K562 (cell line): Measurements from ENCODE around the gene ANXA3. TPM values are rescaled to one million over a fixed set of nuclear protein-coding genes. Genes with fewer than 3 reads are reported as not detected.
A peak's percentile ranks its signal among the peaks of the same experiment; 100 is the strongest.

Source experiments
- CAMTA2 ChIP-seq: fragments of 250-450 bp; sonication (Bioruptor Pico); conservative IDR thresholded peaks from 2 replicates; pipeline ENCODE4 v1.5.1; 2022
- DNMT1 ChIP-seq: fragments of 450-650 bp; IDR thresholded peaks from 2 replicates; pipeline ENCODE4 v1.6.1; 2016; ENCODE audit warnings: antibody characterized with exemption, mild to moderate bottlenecking
- HDAC1 ChIP-seq, 2 experiments: fragments of 450-650 bp; IDR thresholded peaks; 2 replicates each; pipeline ENCODE4 v1.6.1; 2016 to 2017; ENCODE audit warnings: inconsistent platforms in 1 of 2, mild to moderate bottlenecking in 1 of 2, moderate library complexity in 1 of 2
- HDAC8 ChIP-seq: fragments of 450-650 bp; IDR thresholded peaks from 2 replicates; pipeline ENCODE4 v1.6.1; 2016; ENCODE audit warnings: mild to moderate bottlenecking, missing genetic modification characterization, moderate library complexity, missing compliant biosample characterization
- PHB ChIP-seq: fragments of 250-450 bp; sonication (Bioruptor Pico); IDR thresholded peaks from 2 replicates; pipeline ENCODE4 v1.5.0; 2021
- polyA plus RNA-seq, 8 experiments: library from polyadenylated mRNA; depleted of rRNA in 4 of 8; stranded (reverse) in 5 of 8; unstranded in 3 of 8; fragments of >200 nt; fragmentation: Nextera tagmentation in 2 of 8; fragmentation: Illumina TruSeq in 1 of 8; extraction: Ambion mirVana in 2 of 8; extraction: Trizol in 1 of 8; gene quantifications; 2 replicates each; pipeline versions ENCODE4 v1.2.1 to v1.2.3, GENCODE V29; 2011 to 2014; ENCODE audit warnings: inconsistent platforms in 1 of 8, missing spikeins in 1 of 8
- total RNA-seq, 7 experiments: library from RNA; depleted of rRNA in 6 of 7; stranded (reverse); fragments of >200 nt in 6 of 7; fragmentation: Illumina TruSeq in 2 of 7; extraction: Trizol in 2 of 7; gene quantifications; 2 replicates each; pipeline versions ENCODE4 v1.2.1 to v1.2.3, GENCODE V29; 2011 to 2021; ENCODE audit warnings: low replicate concordance in 1 of 7
- TF ChIP-seq, protein P1 (sequence below): fragments of 200-600 bp; sonication (generic); IDR thresholded peaks from one replicate; pipeline ENCODE4 v1.6.1; 2012; ENCODE audit warnings: mild to moderate bottlenecking, low read depth, low read length, inconsistent platforms
- TF ChIP-seq, protein P2 (sequence below), 2 experiments: fragments of 200-800 bp in 1 of 2; sonication (Bioruptor generic) in 1 of 2; sonication (generic) in 1 of 2; formaldehyde crosslinking in 1 of 2; IDR thresholded peaks in 1 of 2; conservative IDR thresholded peaks in 1 of 2; 2 replicates each; pipeline versions ENCODE4 v1.5.0 to v1.6.1; 2016 to 2020; ENCODE audit warnings: missing compliant biosample characterization in 1 of 2, missing genetic modification characterization in 1 of 2, missing genetic modification reagents in 1 of 2
- TF ChIP-seq, protein P3 (sequence below): sonication (generic); formaldehyde crosslinking; IDR thresholded peaks from 2 replicates; pipeline ENCODE4 v1.8.0; 2022; ENCODE audit warnings: mild to moderate bottlenecking, missing genetic modification reagents
- TF ChIP-seq, protein P4 (sequence below): fragments of 450-650 bp; IDR thresholded peaks from 2 replicates; pipeline ENCODE4 v1.6.1; 2016; ENCODE audit warnings: mild to moderate bottlenecking

The ANXA3 gene
- total and polyA plus RNA-seq, 9 of the 15 experiments (the other 6 are each of a cell fraction or from before 2014, with no cell fraction given) = 6.3 to 15.5 (median 9.8) TPM

DNA sequence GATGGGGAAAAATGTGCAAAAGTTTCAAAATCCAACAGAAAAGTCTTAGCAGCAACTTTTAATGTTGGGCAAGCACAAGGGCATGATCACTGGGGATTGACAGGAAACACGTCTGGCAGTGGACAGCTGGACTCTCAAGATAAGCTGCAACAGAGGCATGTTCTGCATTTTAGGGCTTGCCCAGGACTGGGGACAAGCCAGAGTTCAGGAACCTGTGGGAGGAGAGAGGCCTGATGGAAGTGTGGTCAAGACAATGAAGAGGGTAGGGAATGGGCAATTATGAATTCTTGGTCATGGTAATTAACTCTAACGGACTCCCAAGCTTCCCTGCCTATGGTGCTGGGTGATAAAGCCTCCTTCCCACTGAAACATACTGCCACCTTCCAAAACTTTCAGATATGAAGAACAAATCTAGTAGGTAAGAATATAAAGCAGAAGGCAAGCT is 48.4 kb downstream of the ANXA3 start (continued):
- TF ChIP-seq, protein P1, sequence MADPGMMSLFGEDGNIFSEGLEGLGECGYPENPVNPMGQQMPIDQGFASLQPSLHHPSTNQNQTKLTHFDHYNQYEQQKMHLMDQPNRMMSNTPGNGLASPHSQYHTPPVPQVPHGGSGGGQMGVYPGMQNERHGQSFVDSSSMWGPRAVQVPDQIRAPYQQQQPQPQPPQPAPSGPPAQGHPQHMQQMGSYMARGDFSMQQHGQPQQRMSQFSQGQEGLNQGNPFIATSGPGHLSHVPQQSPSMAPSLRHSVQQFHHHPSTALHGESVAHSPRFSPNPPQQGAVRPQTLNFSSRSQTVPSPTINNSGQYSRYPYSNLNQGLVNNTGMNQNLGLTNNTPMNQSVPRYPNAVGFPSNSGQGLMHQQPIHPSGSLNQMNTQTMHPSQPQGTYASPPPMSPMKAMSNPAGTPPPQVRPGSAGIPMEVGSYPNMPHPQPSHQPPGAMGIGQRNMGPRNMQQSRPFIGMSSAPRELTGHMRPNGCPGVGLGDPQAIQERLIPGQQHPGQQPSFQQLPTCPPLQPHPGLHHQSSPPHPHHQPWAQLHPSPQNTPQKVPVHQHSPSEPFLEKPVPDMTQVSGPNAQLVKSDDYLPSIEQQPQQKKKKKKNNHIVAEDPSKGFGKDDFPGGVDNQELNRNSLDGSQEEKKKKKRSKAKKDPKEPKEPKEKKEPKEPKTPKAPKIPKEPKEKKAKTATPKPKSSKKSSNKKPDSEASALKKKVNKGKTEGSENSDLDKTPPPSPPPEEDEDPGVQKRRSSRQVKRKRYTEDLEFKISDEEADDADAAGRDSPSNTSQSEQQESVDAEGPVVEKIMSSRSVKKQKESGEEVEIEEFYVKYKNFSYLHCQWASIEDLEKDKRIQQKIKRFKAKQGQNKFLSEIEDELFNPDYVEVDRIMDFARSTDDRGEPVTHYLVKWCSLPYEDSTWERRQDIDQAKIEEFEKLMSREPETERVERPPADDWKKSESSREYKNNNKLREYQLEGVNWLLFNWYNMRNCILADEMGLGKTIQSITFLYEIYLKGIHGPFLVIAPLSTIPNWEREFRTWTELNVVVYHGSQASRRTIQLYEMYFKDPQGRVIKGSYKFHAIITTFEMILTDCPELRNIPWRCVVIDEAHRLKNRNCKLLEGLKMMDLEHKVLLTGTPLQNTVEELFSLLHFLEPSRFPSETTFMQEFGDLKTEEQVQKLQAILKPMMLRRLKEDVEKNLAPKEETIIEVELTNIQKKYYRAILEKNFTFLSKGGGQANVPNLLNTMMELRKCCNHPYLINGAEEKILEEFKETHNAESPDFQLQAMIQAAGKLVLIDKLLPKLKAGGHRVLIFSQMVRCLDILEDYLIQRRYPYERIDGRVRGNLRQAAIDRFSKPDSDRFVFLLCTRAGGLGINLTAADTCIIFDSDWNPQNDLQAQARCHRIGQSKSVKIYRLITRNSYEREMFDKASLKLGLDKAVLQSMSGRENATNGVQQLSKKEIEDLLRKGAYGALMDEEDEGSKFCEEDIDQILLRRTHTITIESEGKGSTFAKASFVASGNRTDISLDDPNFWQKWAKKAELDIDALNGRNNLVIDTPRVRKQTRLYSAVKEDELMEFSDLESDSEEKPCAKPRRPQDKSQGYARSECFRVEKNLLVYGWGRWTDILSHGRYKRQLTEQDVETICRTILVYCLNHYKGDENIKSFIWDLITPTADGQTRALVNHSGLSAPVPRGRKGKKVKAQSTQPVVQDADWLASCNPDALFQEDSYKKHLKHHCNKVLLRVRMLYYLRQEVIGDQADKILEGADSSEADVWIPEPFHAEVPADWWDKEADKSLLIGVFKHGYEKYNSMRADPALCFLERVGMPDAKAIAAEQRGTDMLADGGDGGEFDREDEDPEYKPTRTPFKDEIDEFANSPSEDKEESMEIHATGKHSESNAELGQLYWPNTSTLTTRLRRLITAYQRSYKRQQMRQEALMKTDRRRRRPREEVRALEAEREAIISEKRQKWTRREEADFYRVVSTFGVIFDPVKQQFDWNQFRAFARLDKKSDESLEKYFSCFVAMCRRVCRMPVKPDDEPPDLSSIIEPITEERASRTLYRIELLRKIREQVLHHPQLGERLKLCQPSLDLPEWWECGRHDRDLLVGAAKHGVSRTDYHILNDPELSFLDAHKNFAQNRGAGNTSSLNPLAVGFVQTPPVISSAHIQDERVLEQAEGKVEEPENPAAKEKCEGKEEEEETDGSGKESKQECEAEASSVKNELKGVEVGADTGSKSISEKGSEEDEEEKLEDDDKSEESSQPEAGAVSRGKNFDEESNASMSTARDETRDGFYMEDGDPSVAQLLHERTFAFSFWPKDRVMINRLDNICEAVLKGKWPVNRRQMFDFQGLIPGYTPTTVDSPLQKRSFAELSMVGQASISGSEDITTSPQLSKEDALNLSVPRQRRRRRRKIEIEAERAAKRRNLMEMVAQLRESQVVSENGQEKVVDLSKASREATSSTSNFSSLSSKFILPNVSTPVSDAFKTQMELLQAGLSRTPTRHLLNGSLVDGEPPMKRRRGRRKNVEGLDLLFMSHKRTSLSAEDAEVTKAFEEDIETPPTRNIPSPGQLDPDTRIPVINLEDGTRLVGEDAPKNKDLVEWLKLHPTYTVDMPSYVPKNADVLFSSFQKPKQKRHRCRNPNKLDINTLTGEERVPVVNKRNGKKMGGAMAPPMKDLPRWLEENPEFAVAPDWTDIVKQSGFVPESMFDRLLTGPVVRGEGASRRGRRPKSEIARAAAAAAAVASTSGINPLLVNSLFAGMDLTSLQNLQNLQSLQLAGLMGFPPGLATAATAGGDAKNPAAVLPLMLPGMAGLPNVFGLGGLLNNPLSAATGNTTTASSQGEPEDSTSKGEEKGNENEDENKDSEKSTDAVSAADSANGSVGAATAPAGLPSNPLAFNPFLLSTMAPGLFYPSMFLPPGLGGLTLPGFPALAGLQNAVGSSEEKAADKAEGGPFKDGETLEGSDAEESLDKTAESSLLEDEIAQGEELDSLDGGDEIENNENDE = no peak
- TF ChIP-seq, protein P2, sequence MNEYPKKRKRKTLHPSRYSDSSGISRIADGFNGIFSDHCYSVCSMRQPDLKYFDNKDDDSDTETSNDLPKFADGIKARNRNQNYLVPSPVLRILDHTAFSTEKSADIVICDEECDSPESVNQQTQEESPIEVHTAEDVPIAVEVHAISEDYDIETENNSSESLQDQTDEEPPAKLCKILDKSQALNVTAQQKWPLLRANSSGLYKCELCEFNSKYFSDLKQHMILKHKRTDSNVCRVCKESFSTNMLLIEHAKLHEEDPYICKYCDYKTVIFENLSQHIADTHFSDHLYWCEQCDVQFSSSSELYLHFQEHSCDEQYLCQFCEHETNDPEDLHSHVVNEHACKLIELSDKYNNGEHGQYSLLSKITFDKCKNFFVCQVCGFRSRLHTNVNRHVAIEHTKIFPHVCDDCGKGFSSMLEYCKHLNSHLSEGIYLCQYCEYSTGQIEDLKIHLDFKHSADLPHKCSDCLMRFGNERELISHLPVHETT (CRISPR knock-in tag; conservative IDR thresholded peaks at IDR 0.05 in 1 of 2, IDR thresholded peaks at IDR 0.05 in 1 of 2) = peak in 1 of 2 experiments; percentile 78; a peak in 2 of 4 replicates
- TF ChIP-seq HDAC1 (IDR thresholded peaks at IDR 0.05) (peak in 1 of 2 experiments; percentile 91; a peak in 2 of 4 replicates), CAMTA2 (CRISPR knock-in tag) (no peak), PHB (CRISPR knock-in tag) (no peak), HDAC8 (tag) (0 out of 2 replicates have a peak, but pooled peaks have one; percentile 58), DNMT1 (no peak)
- TF ChIP-seq, protein P3, sequence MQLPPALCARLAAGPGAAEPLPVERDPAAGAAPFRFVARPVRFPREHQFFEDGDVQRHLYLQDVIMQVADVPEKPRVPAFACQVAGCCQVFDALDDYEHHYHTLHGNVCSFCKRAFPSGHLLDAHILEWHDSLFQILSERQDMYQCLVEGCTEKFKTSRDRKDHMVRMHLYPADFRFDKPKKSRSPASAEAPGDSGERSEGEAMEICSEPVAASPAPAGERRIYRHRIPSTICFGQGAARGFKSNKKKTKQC (CRISPR knock-in tag) = peak; percentile 39; the same call in 1 of the 2 replicates
- TF ChIP-seq, protein P4, sequence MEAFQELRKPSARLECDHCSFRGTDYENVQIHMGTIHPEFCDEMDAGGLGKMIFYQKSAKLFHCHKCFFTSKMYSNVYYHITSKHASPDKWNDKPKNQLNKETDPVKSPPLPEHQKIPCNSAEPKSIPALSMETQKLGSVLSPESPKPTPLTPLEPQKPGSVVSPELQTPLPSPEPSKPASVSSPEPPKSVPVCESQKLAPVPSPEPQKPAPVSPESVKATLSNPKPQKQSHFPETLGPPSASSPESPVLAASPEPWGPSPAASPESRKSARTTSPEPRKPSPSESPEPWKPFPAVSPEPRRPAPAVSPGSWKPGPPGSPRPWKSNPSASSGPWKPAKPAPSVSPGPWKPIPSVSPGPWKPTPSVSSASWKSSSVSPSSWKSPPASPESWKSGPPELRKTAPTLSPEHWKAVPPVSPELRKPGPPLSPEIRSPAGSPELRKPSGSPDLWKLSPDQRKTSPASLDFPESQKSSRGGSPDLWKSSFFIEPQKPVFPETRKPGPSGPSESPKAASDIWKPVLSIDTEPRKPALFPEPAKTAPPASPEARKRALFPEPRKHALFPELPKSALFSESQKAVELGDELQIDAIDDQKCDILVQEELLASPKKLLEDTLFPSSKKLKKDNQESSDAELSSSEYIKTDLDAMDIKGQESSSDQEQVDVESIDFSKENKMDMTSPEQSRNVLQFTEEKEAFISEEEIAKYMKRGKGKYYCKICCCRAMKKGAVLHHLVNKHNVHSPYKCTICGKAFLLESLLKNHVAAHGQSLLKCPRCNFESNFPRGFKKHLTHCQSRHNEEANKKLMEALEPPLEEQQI = peak; percentile 90
